Progenitor cell of endocrine pancreas (in vitro differentiated cells): ENCODE measurements around the gene SETD1A. TPM values are rescaled to one million over a fixed set of nuclear protein-coding genes. Genes with fewer than 3 reads are reported as not detected.

Experiments used
- DNase-seq: peaks from one replicate; pipeline ENCODE4 v3.0.0; 2021; ENCODE audit warnings: low spot score; ENCODE audit not compliant: unreplicated experiment
- H3K27ac Mint-ChIP-seq: 2 replicates; pipeline ENCODE4 v1.8.0; 2021; ENCODE audit warnings: mild to moderate bottlenecking, moderate library complexity, mixed read lengths
- H3K27me3 Mint-ChIP-seq: 2 replicates; pipeline ENCODE4 v1.8.0; 2021; ENCODE audit warnings: mixed read lengths
- H3K36me3 Mint-ChIP-seq: 2 replicates; pipeline ENCODE4 v1.8.0; 2022; ENCODE audit warnings: mixed read lengths; ENCODE audit not compliant: insufficient read depth
- H3K4me1 Mint-ChIP-seq: 2 replicates; pipeline ENCODE4 v1.8.0; 2021; ENCODE audit warnings: low read depth, mixed read lengths
- H3K4me3 Mint-ChIP-seq: 2 replicates; pipeline ENCODE4 v1.8.0; 2021; ENCODE audit warnings: low read depth, mild to moderate bottlenecking, moderate library complexity, mixed read lengths
- H3K9me3 Mint-ChIP-seq: 2 replicates; pipeline ENCODE4 v1.8.0; 2021; ENCODE audit warnings: low read depth, mixed read lengths
- CTCF ChIP-seq: fragments of 200-600 bp; sonication (generic); IDR thresholded peaks from one replicate; pipeline ENCODE4 v1.5.0; 2021; ENCODE audit warnings: antibody characterized with exemption, mild to moderate bottlenecking; ENCODE audit not compliant: unreplicated experiment
- total RNA-seq: library from RNA; stranded (reverse); gene quantifications from 2 replicates; pipeline ENCODE4 v1.2.1, GENCODE V29; 2021

SETD1A gene
- total RNA-seq, 1 donor from 2014 or later, result 27.7 TPM

GRCh38 chr16:30950516-30951065, 7.0 kb upstream of the SETD1A start:
- TF ChIP-seq CTCF, result no peak
- Mint-ChIP-seq H3K4me1 (peaks cover 16% of the 10 kb centered on the region), H3K9me3 (no peaks in the 10 kb centered on the region), H3K27ac (peak overlapping the region; percentile 78), H3K36me3 (peaks cover 3% of the 10 kb centered on the region), H3K4me3 (peak overlapping the region; percentile 78), H3K27me3 (no peaks in the 10 kb centered on the region)
- DNase-seq, result no peak

GRCh38 chr16:30951193-30951592, 6.4 kb upstream of the SETD1A start:
- no peak overlapping the region for H3K27ac Mint-ChIP-seq
- peaks cover 2% of the 10 kb centered on the region for H3K36me3 Mint-ChIP-seq
- no peak for DNase-seq
- H3K4me1 Mint-ChIP-seq, result peaks cover 16% of the 10 kb centered on the region
- TF ChIP-seq CTCF, result no peak
- H3K9me3 Mint-ChIP-seq, result no peaks in the 10 kb centered on the region
- H3K27me3 Mint-ChIP-seq, result no peaks in the 10 kb centered on the region
- no peak overlapping the region for H3K4me3 Mint-ChIP-seq

- peaks cover 15% of the 10 kb centered on the region for H3K4me1 Mint-ChIP-seq
These were observed 5.8 kb upstream of the SETD1A start for GRCh38 chr16:30951750-30952149.

GRCh38 chr16:30953111-30953510, 4.4 kb upstream of the SETD1A start:
- Mint-ChIP-seq H3K27me3 (no peaks in the 10 kb centered on the region), H3K4me1 (peaks cover 12% of the 10 kb centered on the region), H3K36me3 (no peaks in the 10 kb centered on the region), H3K9me3 (no peaks in the 10 kb centered on the region), H3K27ac (no peak overlapping the region), H3K4me3 (no peak overlapping the region)
- no peak for DNase-seq
- TF ChIP-seq CTCF, result no peak

More at GRCh38 chr16:30951750-30952149, 5.8 kb upstream of the SETD1A start:
- Mint-ChIP-seq H3K27me3 (no peaks in the 10 kb centered on the region), H3K36me3 (no peaks in the 10 kb centered on the region), H3K9me3 (no peaks in the 10 kb centered on the region), H3K4me3 (no peak overlapping the region), H3K27ac (no peak overlapping the region)
- no peak for DNase-seq
- no peak for TF ChIP-seq CTCF

GRCh38 chr16:30953511-30954124, 3.9 kb upstream of the SETD1A start:
- Mint-ChIP-seq H3K27me3 (no peaks in the 10 kb centered on the region), H3K27ac (peak overlapping the region; percentile 64), H3K9me3 (no peaks in the 10 kb centered on the region), H3K36me3 (no peaks in the 10 kb centered on the region), H3K4me3 (no peak overlapping the region), H3K4me1 (peaks cover 15% of the 10 kb centered on the region)
- TF ChIP-seq CTCF, result peak; percentile 76
- peak; percentile 69 for DNase-seq
